Fibroblast of mammary gland (primary cell): ENCODE data around the gene ATRN.

ENCODE experiments used
- DNase-seq: peaks from one replicate; pipeline ENCODE4 v3.0.0-alpha.2; 2010; ENCODE audit warnings: low read depth
- H3K4me3 ChIP-seq: 2 replicates; pipeline ENCODE4 v1.5.1; 2011; ENCODE audit warnings: low read depth, mild to moderate bottlenecking, low read length, moderate library complexity; ENCODE audit not compliant: control insufficient read depth
- TF ChIP-seq, protein P1 (sequence below): conservative IDR thresholded peaks from 2 replicates; pipeline ENCODE4 v1.5.1; 2011; ENCODE audit warnings: low read depth, low read length, inconsistent platforms; ENCODE audit not compliant: control insufficient read depth, insufficient read depth

ATRN gene

DNA sequence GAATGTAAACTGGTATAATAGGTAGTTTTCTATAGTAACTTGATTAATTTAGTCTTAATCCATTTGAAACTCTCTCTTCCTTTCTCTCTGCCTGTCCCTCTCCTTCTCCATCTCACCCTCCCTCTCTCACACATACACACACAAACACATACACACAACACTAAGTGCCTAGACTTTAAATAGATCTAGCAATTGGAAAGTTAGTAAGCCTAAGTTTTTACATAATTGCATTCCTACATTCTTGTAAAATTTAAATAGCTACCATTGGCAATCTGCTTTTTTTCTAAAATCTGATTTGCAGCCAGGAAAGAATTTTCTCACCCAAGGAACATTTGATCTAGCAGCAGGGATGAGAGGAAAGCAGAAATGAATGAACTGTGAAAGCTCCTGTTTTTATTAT, 176.7 kb downstream of the ATRN start:
- no peak overlapping the region for H3K4me3 ChIP-seq
- TF ChIP-seq, protein P1, sequence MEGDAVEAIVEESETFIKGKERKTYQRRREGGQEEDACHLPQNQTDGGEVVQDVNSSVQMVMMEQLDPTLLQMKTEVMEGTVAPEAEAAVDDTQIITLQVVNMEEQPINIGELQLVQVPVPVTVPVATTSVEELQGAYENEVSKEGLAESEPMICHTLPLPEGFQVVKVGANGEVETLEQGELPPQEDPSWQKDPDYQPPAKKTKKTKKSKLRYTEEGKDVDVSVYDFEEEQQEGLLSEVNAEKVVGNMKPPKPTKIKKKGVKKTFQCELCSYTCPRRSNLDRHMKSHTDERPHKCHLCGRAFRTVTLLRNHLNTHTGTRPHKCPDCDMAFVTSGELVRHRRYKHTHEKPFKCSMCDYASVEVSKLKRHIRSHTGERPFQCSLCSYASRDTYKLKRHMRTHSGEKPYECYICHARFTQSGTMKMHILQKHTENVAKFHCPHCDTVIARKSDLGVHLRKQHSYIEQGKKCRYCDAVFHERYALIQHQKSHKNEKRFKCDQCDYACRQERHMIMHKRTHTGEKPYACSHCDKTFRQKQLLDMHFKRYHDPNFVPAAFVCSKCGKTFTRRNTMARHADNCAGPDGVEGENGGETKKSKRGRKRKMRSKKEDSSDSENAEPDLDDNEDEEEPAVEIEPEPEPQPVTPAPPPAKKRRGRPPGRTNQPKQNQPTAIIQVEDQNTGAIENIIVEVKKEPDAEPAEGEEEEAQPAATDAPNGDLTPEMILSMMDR: no peak

DNA sequence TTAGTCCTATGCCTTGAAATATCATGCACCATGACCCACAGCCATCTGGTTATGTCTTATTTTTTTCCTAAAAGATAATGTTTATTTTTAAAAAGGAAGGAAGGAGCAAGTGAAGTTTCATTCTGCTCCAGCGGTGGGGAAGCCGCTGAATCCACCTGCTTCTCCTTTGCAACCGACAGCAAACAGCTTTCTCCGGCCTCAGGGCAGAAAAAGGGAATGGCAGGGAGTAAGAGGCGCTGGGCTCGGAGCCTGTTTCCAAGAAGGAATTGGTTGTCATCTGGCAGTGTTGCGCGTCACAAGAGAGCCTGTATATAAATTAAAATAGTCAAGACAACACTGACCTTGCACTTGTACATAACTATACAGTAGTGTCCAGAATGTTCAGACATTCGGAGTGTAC, 178.1 kb downstream of the ATRN start:
- no peak overlapping the region for H3K4me3 ChIP-seq
- no peak for DNase-seq
- TF ChIP-seq, protein P1: no peak

More for the DNA sequence above, 176.7 kb downstream of the ATRN start:
- no peak for DNase-seq

DNA sequence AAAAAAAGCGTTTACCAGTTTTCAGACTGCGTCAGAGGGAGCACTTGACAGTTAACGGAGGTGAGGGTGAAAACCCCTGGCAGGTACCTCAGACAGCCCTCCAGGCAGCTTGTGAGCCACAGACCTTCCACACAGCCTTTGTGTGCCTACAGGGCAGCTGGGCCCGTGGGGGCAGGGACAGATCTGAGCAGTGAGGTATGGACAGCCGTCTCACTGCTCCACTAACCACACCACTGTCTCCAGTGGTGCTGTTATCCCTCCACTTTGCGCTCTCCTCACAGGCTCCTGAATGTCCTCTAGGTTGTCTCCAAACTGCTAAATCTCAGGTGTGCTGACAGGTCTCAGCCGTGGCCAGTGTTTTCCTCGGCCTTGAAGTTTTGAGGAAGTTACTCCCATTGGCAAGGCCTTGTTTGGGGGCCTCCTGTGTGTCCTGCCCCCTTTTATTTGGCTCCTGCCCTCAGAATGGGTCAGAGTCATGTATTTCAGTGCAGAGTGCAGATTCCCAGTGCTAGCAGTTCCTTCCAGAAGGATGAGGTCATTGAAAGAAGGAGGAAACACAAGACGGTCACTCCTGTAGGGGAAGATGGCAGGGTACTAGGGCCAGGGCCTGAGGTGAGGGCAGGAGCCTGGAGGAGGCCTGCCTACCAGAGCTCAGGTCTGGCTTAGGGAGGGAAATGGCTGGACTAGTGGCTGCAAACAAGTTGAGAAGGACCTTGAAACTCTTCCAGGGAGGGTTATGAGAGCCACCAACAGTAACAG, 180.6 kb downstream of the ATRN start:
- H3K4me3 ChIP-seq: no peak overlapping the region
- TF ChIP-seq, protein P1: no peak
- DNase-seq: no peak

DNA sequence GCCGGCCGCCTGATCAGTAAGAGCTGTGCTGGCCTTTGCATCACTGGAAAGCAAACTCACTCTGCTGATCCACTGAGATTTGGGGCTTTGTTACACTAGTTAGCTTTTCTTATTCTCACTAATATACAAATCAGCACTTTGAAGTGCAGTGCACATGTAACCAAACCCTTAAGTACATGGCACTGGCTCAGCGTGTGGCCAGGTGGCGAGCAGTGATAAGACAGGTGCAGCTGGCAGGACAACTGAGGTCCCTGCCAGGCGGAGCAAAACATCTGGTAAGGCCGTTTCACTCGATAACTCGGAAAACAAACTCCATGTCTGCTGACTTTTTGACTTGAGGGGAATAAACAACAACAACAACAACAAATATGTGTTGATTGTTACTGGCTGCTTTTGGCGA, 181.4 kb downstream of the ATRN start:
- no peak for DNase-seq
- H3K4me3 ChIP-seq: no peak overlapping the region
- TF ChIP-seq, protein P1: no peak

DNA sequence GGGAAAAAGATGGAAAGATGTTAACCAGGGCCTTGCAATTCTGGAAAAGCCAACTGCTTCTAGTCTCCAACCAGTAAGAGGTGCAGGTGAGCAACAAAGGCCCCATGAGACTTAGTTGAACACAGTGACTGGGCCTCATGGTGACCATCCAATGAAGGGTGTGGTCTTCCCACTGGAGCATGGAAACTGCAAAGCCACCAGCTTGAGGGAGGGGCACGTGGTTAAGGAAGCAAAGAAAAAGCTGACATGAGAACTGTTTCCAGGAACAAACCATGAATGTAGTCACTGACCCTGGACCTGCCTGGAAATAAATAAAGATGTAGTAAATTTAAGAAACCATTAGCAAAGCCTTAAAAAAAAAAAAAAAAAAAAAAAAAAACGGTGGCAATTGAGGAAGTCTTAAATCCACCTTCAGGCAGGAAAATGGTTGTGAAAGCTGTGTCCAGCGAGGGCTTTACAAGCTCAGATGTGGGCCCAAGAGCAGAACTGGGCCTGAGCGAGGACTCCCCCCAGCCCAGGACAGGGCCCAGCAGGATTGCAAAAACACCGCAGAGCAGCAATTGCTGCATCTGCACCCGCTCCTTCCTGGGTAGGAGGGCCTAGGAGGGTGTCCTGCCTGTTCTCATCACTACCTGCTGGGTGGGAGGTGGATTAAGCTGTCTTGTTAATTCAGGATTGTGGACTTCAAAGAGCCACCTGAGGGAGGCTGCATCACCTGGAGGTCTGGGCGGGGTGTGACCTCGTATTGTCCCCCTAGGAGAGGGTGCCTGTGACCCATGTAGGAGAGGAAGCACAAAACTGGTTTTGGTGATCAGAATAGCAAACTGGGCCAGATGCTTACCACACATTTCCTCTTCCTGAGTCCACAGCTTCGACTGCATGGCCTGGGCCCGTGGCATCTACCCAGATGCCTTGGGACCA, 182.1 kb downstream of the ATRN start:
- TF ChIP-seq, protein P1: no peak

DNA sequence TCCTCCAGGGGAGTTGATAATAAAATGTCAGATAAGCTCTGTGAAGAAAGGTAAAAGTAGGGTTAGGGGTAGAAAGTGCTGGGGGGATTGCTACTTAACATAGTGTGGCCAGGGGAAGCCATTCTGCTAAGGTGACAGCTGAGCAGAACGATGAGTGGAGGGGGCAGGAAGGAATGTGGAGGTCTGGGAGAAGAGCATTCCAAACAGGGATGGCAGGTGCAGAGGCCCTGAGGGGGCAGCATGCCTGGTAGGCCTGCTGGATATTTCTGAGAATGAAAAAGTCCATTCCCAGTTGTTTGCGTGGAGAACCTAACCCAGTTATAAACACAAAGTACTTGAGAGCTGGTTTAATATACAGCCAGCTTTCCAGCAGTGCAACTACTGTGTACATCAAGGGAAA, 183.1 kb downstream of the ATRN start:
- DNase-seq: no peak
- TF ChIP-seq, protein P1: no peak
- H3K4me3 ChIP-seq: no peak overlapping the region

More for the DNA sequence above, 182.1 kb downstream of the ATRN start:
- DNase-seq: no peak
- H3K4me3 ChIP-seq: no peak overlapping the region
